ENCODE data around the gene SDHD.

DNA sequence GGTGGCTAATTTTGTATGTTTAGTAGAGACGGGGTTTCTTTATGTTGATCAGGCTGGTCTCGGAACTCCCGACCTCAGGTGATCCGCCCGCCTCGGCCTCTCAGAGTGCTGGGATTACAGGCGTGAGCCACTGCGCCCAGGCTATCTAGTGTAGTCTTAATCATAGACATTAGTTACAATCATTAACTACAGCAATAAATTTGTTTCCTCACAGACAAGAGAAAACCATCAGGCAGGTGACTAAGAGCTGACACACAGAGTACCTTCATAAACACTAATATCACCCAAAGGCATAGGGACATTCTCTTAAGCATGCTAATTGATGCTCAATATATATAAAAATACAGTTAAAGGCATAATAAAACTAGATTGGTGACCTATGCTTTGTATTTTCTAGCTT, 19.4 kb downstream of the SDHD start:
- TF ChIP-seq CTCF (IDR thresholded peaks at IDR 0.05 in 8 of 11, conservative IDR thresholded peaks at IDR 0.05 in 3 of 11) (no peak), POLR2A (IDR thresholded peaks at IDR 0.05) (no peak)
